Vagina (tissue), 2 donors: ENCODE results near the gene CRIP3. TPM values are rescaled to one million over a fixed set of nuclear protein-coding genes. Genes with fewer than 3 reads are reported as not detected.

Experiments used
- DNase-seq, 2 donors: peaks; one replicate each; pipeline ENCODE4 v3.0.0-alpha.2; 2017; ENCODE audit errors: extremely low spot score in 2 of 2
- H3K27ac ChIP-seq: fragments of 200-600 bp; sonication (generic); one replicate; pipeline ENCODE4 v1.5.1; 2019
- H3K27me3 ChIP-seq: fragments of 200-600 bp; sonication (generic); one replicate; pipeline ENCODE4 v1.5.1; 2019
- H3K36me3 ChIP-seq, 2 donors: fragments of 200-600 bp; sonication (generic); one replicate each; pipeline ENCODE4 v1.5.1; 2017 to 2019
- H3K4me1 ChIP-seq: fragments of 200-600 bp; sonication (generic); one replicate; pipeline ENCODE4 v1.5.1; 2019
- H3K4me3 ChIP-seq, 2 donors: fragments of 200-600 bp; sonication (generic); 1 replicate in 1 of 2; 2 replicates in 1 of 2; pipeline ENCODE4 v1.5.1; 2016 to 2019
- H3K9me3 ChIP-seq: fragments of 200-600 bp; sonication (generic); one replicate; pipeline ENCODE4 v1.5.1; 2019
- POLR2A ChIP-seq, 2 donors: fragments of 450-650 bp; IDR thresholded peaks; one replicate each; pipeline ENCODE4 v1.6.1; 2017; ENCODE audit warnings: antibody characterized with exemption in 2 of 2, mild to moderate bottlenecking in 2 of 2, moderate library complexity in 2 of 2
- POLR2AphosphoS5 ChIP-seq, 2 donors: sonication (generic); formaldehyde crosslinking; IDR thresholded peaks; one replicate each; pipeline ENCODE4 v1.9.0; 2017; ENCODE audit warnings: antibody characterized with exemption in 2 of 2, mild to moderate bottlenecking in 2 of 2, low read depth in 1 of 2; ENCODE audit not compliant: insufficient read depth in 1 of 2
- intact Hi-C: fragments of 100-400 bp; cut with DNase I; formaldehyde crosslinking; loops from one replicate; pipeline ENCODE4 v1.15.1; 2023
- small RNA-seq: library from RNA; depleted of rRNA; stranded (forward); fragments of <200 nt; gene quantifications from one replicate; pipeline ENCODE3, GENCODE V24; 2016
- total RNA-seq: library from RNA; depleted of rRNA; stranded (reverse); fragments of >200 nt; gene quantifications from one replicate; pipeline ENCODE4 v1.2.3, GENCODE V29; 2016
- TF ChIP-seq, protein P1 (sequence below), 3 experiments: fragments of 450-650 bp in 2 of 3; fragments of 200-600 bp in 1 of 3; sonication (generic) in 1 of 3; IDR thresholded peaks; one replicate each; pipeline ENCODE4 v1.5.1; 2017 to 2019; ENCODE audit warnings: antibody characterized with exemption in 3 of 3, mild to moderate bottlenecking in 2 of 3, moderate library complexity in 2 of 3

The CRIP3 gene
- total RNA-seq, 1 donor from 2014 or later, result not detected

GRCh38 chr6:43258807-43259686, 49.6 kb downstream of the CRIP3 start:
- Histone ChIP-seq H3K27ac (no peak overlapping the region), H3K4me1 (no peaks in the 10 kb centered on the region), H3K4me3 (no peak overlapping the region), H3K9me3 (no peaks in the 10 kb centered on the region), H3K27me3 (no peaks in the 10 kb centered on the region), H3K36me3 (no peaks in the 10 kb centered on the region)
- no peak for TF ChIP-seq POLR2A (IDR thresholded peaks at IDR 0.05)
- TF ChIP-seq, protein P1, sequence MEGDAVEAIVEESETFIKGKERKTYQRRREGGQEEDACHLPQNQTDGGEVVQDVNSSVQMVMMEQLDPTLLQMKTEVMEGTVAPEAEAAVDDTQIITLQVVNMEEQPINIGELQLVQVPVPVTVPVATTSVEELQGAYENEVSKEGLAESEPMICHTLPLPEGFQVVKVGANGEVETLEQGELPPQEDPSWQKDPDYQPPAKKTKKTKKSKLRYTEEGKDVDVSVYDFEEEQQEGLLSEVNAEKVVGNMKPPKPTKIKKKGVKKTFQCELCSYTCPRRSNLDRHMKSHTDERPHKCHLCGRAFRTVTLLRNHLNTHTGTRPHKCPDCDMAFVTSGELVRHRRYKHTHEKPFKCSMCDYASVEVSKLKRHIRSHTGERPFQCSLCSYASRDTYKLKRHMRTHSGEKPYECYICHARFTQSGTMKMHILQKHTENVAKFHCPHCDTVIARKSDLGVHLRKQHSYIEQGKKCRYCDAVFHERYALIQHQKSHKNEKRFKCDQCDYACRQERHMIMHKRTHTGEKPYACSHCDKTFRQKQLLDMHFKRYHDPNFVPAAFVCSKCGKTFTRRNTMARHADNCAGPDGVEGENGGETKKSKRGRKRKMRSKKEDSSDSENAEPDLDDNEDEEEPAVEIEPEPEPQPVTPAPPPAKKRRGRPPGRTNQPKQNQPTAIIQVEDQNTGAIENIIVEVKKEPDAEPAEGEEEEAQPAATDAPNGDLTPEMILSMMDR (IDR thresholded peaks at IDR 0.05), result no peak
- no peak for TF ChIP-seq POLR2AphosphoS5 (IDR thresholded peaks at IDR 0.05; ENCODE audit: insufficient read depth in 1 of 2, low read depth in 1 of 2)
- no peak for DNase-seq
- intact Hi-C loops, result no loop called here

GRCh38 chr6:43258180-43258579, 50.4 kb downstream of the CRIP3 start:
- Histone ChIP-seq H3K9me3 (no peaks in the 10 kb centered on the region), H3K4me3 (no peak overlapping the region), H3K4me1 (no peaks in the 10 kb centered on the region), H3K27me3 (no peaks in the 10 kb centered on the region), H3K27ac (no peak overlapping the region), H3K36me3 (no peaks in the 10 kb centered on the region)
- no peak for DNase-seq
- intact Hi-C loops, result no loop called here
- TF ChIP-seq POLR2A (IDR thresholded peaks at IDR 0.05) (no peak), POLR2AphosphoS5 (IDR thresholded peaks at IDR 0.05; ENCODE audit: insufficient read depth in 1 of 2, low read depth in 1 of 2) (no peak)
- TF ChIP-seq, protein P1 (IDR thresholded peaks at IDR 0.05), result no peak

- Histone ChIP-seq H3K4me3 (no peak overlapping the region), H3K36me3 (no peaks in the 10 kb centered on the region), H3K4me1 (no peaks in the 10 kb centered on the region), H3K27ac (no peak overlapping the region), H3K27me3 (no peaks in the 10 kb centered on the region), H3K9me3 (no peaks in the 10 kb centered on the region)
- DNase-seq, result no peak
- no peak for TF ChIP-seq POLR2AphosphoS5 (IDR thresholded peaks at IDR 0.05; ENCODE audit: insufficient read depth in 1 of 2, low read depth in 1 of 2)
- TF ChIP-seq, protein P1 (IDR thresholded peaks at IDR 0.05), result no peak
- TF ChIP-seq POLR2A (IDR thresholded peaks at IDR 0.05), result no peak
- intact Hi-C loops, result no loop called here
Measured at GRCh38 chr6:43257367-43258145, 51.1 kb downstream of the CRIP3 start.

GRCh38 chr6:43256670-43257366, 51.8 kb downstream of the CRIP3 start:
- Histone ChIP-seq H3K4me3 (no peak overlapping the region), H3K9me3 (no peaks in the 10 kb centered on the region), H3K4me1 (no peaks in the 10 kb centered on the region), H3K27ac (no peak overlapping the region), H3K27me3 (no peaks in the 10 kb centered on the region), H3K36me3 (no peaks in the 10 kb centered on the region)
- no peak for TF ChIP-seq POLR2A (IDR thresholded peaks at IDR 0.05)
- TF ChIP-seq, protein P1 (IDR thresholded peaks at IDR 0.05), result no peak
- no peak for TF ChIP-seq POLR2AphosphoS5 (IDR thresholded peaks at IDR 0.05; ENCODE audit: insufficient read depth in 1 of 2, low read depth in 1 of 2)
- no peak for DNase-seq
- intact Hi-C loops, result no loop called here

Small RNA genes lying within 50 kb of the gene (small RNA-seq; reads per million reads assigned to genes)
- not detected for gene RPL12P47

Other genes with a start within 250 kb of the CRIP3 start
- gene MRPL2, start 249.4 kb downstream of the CRIP3 start, total RNA-seq, result 14.2 TPM
- 17.2 TPM for gene KLC4, start 249.2 kb downstream of the CRIP3 start, total RNA-seq
- gene PTK7, start 232.5 kb downstream of the CRIP3 start, total RNA-seq, result 62.1 TPM
- 28.2 TPM for gene SRF, start 137.6 kb downstream of the CRIP3 start, total RNA-seq
- 49.1 TPM for gene CUL9, start 126.6 kb downstream of the CRIP3 start, total RNA-seq
- gene DNPH1, start 79.3 kb downstream of the CRIP3 start, total RNA-seq, result 61.9 TPM
- gene TTBK1, start 65.3 kb downstream of the CRIP3 start, total RNA-seq, result not detected
- not detected for gene SLC22A7, start 10.6 kb downstream of the CRIP3 start, total RNA-seq
- 17.2 TPM for gene ZNF318, start 60.8 kb upstream of the CRIP3 start, total RNA-seq
- gene ABCC10, start 118.7 kb upstream of the CRIP3 start, total RNA-seq, result 22.8 TPM
- gene DLK2, start 146.7 kb upstream of the CRIP3 start, total RNA-seq, result 3.9 TPM
- 27.5 TPM for gene TJAP1, start 168.7 kb upstream of the CRIP3 start, total RNA-seq
- not detected for gene LRRC73, start 201.5 kb upstream of the CRIP3 start, total RNA-seq
- gene YIPF3, start 208.1 kb upstream of the CRIP3 start, total RNA-seq, result 80.0 TPM
- gene POLR1C, start 208.3 kb upstream of the CRIP3 start, total RNA-seq, result 34.1 TPM